ENCODE data around the gene S1PR4. TPM values are rescaled to one million over a fixed set of nuclear protein-coding genes. Genes with fewer than 3 reads are reported as not detected.

The S1PR4 gene
- total and polyA plus RNA-seq, 2 experiments from 2014 or later, result 0.24 TPM; not detected in 1

DNA sequence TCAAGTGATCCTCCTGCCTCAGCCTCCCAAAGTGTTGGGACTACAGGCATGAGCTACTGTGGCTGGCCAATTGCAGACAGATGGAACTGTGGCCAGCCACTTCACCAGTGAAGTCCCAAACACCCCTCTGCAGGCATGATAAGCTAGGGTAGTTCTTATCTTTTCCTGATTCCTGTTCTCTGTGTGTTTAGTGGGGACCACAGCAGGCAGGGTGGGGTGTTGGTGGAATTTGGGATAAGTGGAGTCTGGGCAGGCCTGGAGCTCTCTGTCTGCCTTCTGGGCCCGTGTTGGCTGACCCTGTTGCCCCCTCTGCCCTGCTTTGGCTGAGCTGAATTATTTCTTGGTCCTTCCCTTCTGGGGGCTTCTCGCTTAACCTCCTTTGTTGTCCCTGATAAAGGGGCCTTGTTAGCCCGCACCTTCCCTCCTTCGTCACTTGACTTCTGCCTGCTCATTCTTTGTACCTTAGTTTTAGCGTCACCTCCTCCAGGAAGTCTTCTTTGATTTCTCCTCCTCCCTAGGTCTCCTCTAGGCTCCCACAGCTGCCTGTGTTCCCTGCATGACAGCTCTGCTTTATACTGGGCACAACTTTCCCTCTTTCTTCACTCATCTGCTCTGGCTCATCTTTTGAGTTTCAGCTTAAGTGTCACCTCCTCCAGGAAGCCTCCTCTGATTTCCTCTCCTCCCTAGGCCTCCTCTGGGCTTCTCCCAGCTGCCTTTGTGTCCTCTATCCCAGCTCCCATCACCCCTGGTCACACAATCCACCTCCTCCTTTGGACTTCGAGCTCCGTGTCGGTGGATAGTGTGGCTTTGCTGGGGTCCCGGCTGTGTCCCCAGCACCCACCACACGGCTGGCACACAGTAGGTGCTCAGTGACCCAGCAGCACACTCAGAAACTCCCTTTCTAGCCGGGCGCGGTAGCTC, 5.4 kb downstream of the S1PR4 start:
- peak overlapping the region; percentile 98 for H3K4me3 Mint-ChIP-seq
- no peaks in the 10 kb centered on the region for H3K9me3 Mint-ChIP-seq
- H3K4me3 ChIP-seq, result no peak overlapping the region
- H3K79me2 ChIP-seq (replicated peaks; ENCODE audit: insufficient read depth), result peaks cover 31% of the 10 kb centered on the region
- no peak overlapping the region for H3K27ac ChIP-seq (ENCODE audit: low read depth)
- no peaks in the 10 kb centered on the region for H3K36me3 ChIP-seq (ENCODE audit: insufficient read depth)
- no peak for DNase-seq (ENCODE audit: low spot score)
- no peak overlapping the region for H3K27ac Mint-ChIP-seq
- peaks cover 18% of the 10 kb centered on the region for H3K4me1 Mint-ChIP-seq
- H3K27me3 Mint-ChIP-seq (ENCODE audit: insufficient read depth, low read depth, poor library complexity), result peaks cover 17% of the 10 kb centered on the region
- H3F3A ChIP-seq (replicated peaks; ENCODE audit: low read depth), result no peaks in the 10 kb centered on the region
- H3K36me3 Mint-ChIP-seq (ENCODE audit: low read depth), result peaks cover 4% of the 10 kb centered on the region; the same call in 2 of the 3 replicates
- peaks cover 6% of the 10 kb centered on the region; the same call in 1 of the 2 replicates for H3K4me1 ChIP-seq (ENCODE audit: insufficient read depth)
- no peaks in the 10 kb centered on the region for H3K27me3 ChIP-seq (ENCODE audit: insufficient read depth)
- no peak for ATAC-seq
- H3K4me2 ChIP-seq, result no peak overlapping the region
- TF ChIP-seq, protein P1, sequence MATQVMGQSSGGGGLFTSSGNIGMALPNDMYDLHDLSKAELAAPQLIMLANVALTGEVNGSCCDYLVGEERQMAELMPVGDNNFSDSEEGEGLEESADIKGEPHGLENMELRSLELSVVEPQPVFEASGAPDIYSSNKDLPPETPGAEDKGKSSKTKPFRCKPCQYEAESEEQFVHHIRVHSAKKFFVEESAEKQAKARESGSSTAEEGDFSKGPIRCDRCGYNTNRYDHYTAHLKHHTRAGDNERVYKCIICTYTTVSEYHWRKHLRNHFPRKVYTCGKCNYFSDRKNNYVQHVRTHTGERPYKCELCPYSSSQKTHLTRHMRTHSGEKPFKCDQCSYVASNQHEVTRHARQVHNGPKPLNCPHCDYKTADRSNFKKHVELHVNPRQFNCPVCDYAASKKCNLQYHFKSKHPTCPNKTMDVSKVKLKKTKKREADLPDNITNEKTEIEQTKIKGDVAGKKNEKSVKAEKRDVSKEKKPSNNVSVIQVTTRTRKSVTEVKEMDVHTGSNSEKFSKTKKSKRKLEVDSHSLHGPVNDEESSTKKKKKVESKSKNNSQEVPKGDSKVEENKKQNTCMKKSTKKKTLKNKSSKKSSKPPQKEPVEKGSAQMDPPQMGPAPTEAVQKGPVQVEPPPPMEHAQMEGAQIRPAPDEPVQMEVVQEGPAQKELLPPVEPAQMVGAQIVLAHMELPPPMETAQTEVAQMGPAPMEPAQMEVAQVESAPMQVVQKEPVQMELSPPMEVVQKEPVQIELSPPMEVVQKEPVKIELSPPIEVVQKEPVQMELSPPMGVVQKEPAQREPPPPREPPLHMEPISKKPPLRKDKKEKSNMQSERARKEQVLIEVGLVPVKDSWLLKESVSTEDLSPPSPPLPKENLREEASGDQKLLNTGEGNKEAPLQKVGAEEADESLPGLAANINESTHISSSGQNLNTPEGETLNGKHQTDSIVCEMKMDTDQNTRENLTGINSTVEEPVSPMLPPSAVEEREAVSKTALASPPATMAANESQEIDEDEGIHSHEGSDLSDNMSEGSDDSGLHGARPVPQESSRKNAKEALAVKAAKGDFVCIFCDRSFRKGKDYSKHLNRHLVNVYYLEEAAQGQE (IDR thresholded peaks at IDR 0.05; ENCODE audit: unreplicated experiment), result no peak
- TF ChIP-seq STAT1 (IDR thresholded peaks at IDR 0.05; ENCODE audit: unreplicated experiment) (no peak), JUNB (IDR thresholded peaks at IDR 0.05; ENCODE audit: unreplicated experiment) (no peak), CREB1 (CRISPR knock-in tag; IDR thresholded peaks at IDR 0.05; ENCODE audit: low read depth) (no peak), ZNF462 (CRISPR knock-in tag; IDR thresholded peaks at IDR 0.05) (no peak), ZNF114 (CRISPR knock-in tag; IDR thresholded peaks at IDR 0.05) (no peak), EZH2phosphoT487 (IDR thresholded peaks at IDR 0.05; ENCODE audit: unreplicated experiment) (no peak)
- TF ChIP-seq, protein P2, sequence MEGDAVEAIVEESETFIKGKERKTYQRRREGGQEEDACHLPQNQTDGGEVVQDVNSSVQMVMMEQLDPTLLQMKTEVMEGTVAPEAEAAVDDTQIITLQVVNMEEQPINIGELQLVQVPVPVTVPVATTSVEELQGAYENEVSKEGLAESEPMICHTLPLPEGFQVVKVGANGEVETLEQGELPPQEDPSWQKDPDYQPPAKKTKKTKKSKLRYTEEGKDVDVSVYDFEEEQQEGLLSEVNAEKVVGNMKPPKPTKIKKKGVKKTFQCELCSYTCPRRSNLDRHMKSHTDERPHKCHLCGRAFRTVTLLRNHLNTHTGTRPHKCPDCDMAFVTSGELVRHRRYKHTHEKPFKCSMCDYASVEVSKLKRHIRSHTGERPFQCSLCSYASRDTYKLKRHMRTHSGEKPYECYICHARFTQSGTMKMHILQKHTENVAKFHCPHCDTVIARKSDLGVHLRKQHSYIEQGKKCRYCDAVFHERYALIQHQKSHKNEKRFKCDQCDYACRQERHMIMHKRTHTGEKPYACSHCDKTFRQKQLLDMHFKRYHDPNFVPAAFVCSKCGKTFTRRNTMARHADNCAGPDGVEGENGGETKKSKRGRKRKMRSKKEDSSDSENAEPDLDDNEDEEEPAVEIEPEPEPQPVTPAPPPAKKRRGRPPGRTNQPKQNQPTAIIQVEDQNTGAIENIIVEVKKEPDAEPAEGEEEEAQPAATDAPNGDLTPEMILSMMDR (conservative IDR thresholded peaks at IDR 0.05; ENCODE audit: low read depth in 2 of 2), result no peak
- H2AFZ ChIP-seq, result peak overlapping the region; percentile 90
- no peaks in the 10 kb centered on the region for H3K9me2 ChIP-seq (ENCODE audit: insufficient read depth)
- peaks cover 16% of the 10 kb centered on the region for H4K20me1 ChIP-seq (replicated peaks; ENCODE audit: insufficient read depth)

Measured in GM23338 (cell line).